WTC11 (cell line): Measurements from ENCODE around the gene RPS6KC1. TPM values are rescaled to one million over a fixed set of nuclear protein-coding genes. Genes with fewer than 3 reads are reported as not detected.

ENCODE experiments used
- ATAC-seq: fragments of 200-7000 bp; cut with Tn5 transposase; 2 replicates; pipeline ENCODE4 v1.10.0; 2021; ENCODE audit warnings: mild to moderate bottlenecking, moderate library complexity
- CTCF ChIA-PET: fragments of 300-600 bp; sonication (Branson Sonifier 250); formaldehyde crosslinking; loops from one replicate; lab custom pipeline; 2021; ENCODE audit warnings: antibody characterized with exemption; lab: Charles Lee
- POLR2A ChIA-PET: fragments of 350-600 bp; sonication (Branson Sonifier 250); formaldehyde crosslinking; loops from one replicate; lab custom pipeline; 2021; ENCODE audit warnings: antibody characterized with exemption; lab: Charles Lee
- DNase-seq: peaks from one replicate; pipeline ENCODE4 v3.0.0; 2021; ENCODE audit warnings: low spot score
- H3K27ac Mint-ChIP-seq: 2 replicates; pipeline ENCODE4 v1.8.0; 2021; ENCODE audit warnings: mixed read lengths
- H3K27me3 Mint-ChIP-seq: 2 replicates; pipeline ENCODE4 v1.8.0; 2021; ENCODE audit warnings: low read depth, mild to moderate bottlenecking, moderate library complexity, mixed read lengths
- H3K36me3 Mint-ChIP-seq: 2 replicates; pipeline ENCODE4 v1.8.0; 2021; ENCODE audit warnings: mixed read lengths
- H3K4me1 Mint-ChIP-seq: 2 replicates; pipeline ENCODE4 v1.8.0; 2022; ENCODE audit warnings: mixed read lengths
- H3K4me3 Mint-ChIP-seq: 2 replicates; pipeline ENCODE4 v1.8.0; 2021; ENCODE audit warnings: mild to moderate bottlenecking, moderate library complexity, mixed read lengths
- H3K9me3 Mint-ChIP-seq: 2 replicates; pipeline ENCODE4 v1.8.0; 2021; ENCODE audit warnings: mixed read lengths
- CBFB ChIP-seq: sonication (generic); formaldehyde crosslinking; IDR thresholded peaks from 2 replicates; pipeline ENCODE4 v1.8.1; 2022; ENCODE audit warnings: mild to moderate bottlenecking, low read depth, missing genetic modification reagents
- CDX4 ChIP-seq: fragments of 250-450 bp; sonication (Bioruptor Pico); IDR thresholded peaks from 2 replicates; pipeline ENCODE4 v1.9.0; 2021; ENCODE audit warnings: moderate library complexity, mild to moderate bottlenecking, inconsistent platforms, borderline replicate concordance
- E2F1 ChIP-seq: sonication (generic); formaldehyde crosslinking; IDR thresholded peaks from 2 replicates; pipeline ENCODE4 v1.8.0; 2022; ENCODE audit warnings: mild to moderate bottlenecking, missing genetic modification reagents
- ERG ChIP-seq: fragments of 250-450 bp; sonication (Bioruptor Pico); IDR thresholded peaks from 2 replicates; pipeline ENCODE4 v1.8.0; 2021; ENCODE audit warnings: mild to moderate bottlenecking
- GABPB1 ChIP-seq: sonication (generic); formaldehyde crosslinking; IDR thresholded peaks from 2 replicates; pipeline ENCODE4 v1.8.1; 2023; ENCODE audit warnings: mild to moderate bottlenecking, missing genetic modification reagents
- GRHL2 ChIP-seq: fragments of 250-450 bp; sonication (Bioruptor Pico); IDR thresholded peaks from 2 replicates; pipeline ENCODE4 v1.8.0; 2022; ENCODE audit warnings: mild to moderate bottlenecking, moderate library complexity; ENCODE audit not compliant: insufficient replicate concordance, severe bottlenecking
- GTF2I ChIP-seq: fragments of 250-450 bp; sonication (Bioruptor Pico); conservative IDR thresholded peaks from 2 replicates; pipeline ENCODE4 v1.4.0; 2021; ENCODE audit warnings: mild to moderate bottlenecking
- KAT7 ChIP-seq: sonication (generic); formaldehyde crosslinking; IDR thresholded peaks from 2 replicates; pipeline ENCODE4 v1.8.1; 2023; ENCODE audit warnings: missing genetic modification reagents, mild to moderate bottlenecking, borderline replicate concordance
- MLX ChIP-seq: sonication (generic); formaldehyde crosslinking; IDR thresholded peaks from 2 replicates; pipeline ENCODE4 v1.8.1; 2023; ENCODE audit warnings: mild to moderate bottlenecking, missing genetic modification reagents, moderate library complexity
- MXD4 ChIP-seq: fragments of 250-450 bp; sonication (Bioruptor Pico); IDR thresholded peaks from 2 replicates; pipeline ENCODE4 v1.8.0; 2021; ENCODE audit warnings: mild to moderate bottlenecking, moderate library complexity, borderline replicate concordance
- NFATC4 ChIP-seq: fragments of 250-450 bp; sonication (Bioruptor Pico); IDR thresholded peaks from 2 replicates; pipeline ENCODE4 v1.9.0; 2021; ENCODE audit warnings: mild to moderate bottlenecking
- NFE2L1 ChIP-seq: sonication (generic); formaldehyde crosslinking; IDR thresholded peaks from 2 replicates; pipeline ENCODE4 v1.8.1; 2023; ENCODE audit warnings: missing genetic modification reagents
- PREB ChIP-seq: sonication (generic); formaldehyde crosslinking; IDR thresholded peaks from 2 replicates; pipeline ENCODE4 v1.8.1; 2022; ENCODE audit warnings: mild to moderate bottlenecking, missing genetic modification reagents, moderate library complexity, borderline replicate concordance
- SMAD4 ChIP-seq: sonication (generic); formaldehyde crosslinking; IDR thresholded peaks from 2 replicates; pipeline ENCODE4 v1.8.0; 2022; ENCODE audit warnings: mild to moderate bottlenecking, missing genetic modification reagents
- TEAD1 ChIP-seq: sonication (generic); formaldehyde crosslinking; IDR thresholded peaks from 2 replicates; pipeline ENCODE4 v1.8.0; 2022; ENCODE audit warnings: mild to moderate bottlenecking, missing genetic modification reagents
- ZBTB21 ChIP-seq: sonication (generic); formaldehyde crosslinking; IDR thresholded peaks from 2 replicates; pipeline ENCODE4 v1.8.1; 2023; ENCODE audit warnings: mild to moderate bottlenecking, missing genetic modification reagents, borderline replicate concordance
- ZNF263 ChIP-seq: sonication (generic); formaldehyde crosslinking; IDR thresholded peaks from 2 replicates; pipeline ENCODE4 v1.8.1; 2022; ENCODE audit warnings: low read depth, mild to moderate bottlenecking, moderate library complexity, missing genetic modification reagents
- ZNF317 ChIP-seq: sonication (generic); formaldehyde crosslinking; IDR thresholded peaks from 2 replicates; pipeline ENCODE4 v1.8.1; 2023; ENCODE audit warnings: low read depth, mild to moderate bottlenecking, moderate library complexity, missing genetic modification reagents, borderline replicate concordance
- ZNF423 ChIP-seq: fragments of 250-450 bp; sonication (Bioruptor Pico); IDR thresholded peaks from 2 replicates; pipeline ENCODE4 v2.1.2; 2022; ENCODE audit warnings: mild to moderate bottlenecking, moderate library complexity
- total RNA-seq: library from RNA; stranded (reverse); gene quantifications from 3 replicates; pipeline ENCODE4 v1.2.3, GENCODE V29; 2021
- TF ChIP-seq, protein P1 (sequence below): sonication (generic); formaldehyde crosslinking; IDR thresholded peaks from 2 replicates; pipeline ENCODE4 v1.8.1; 2022; ENCODE audit warnings: missing genetic modification reagents, borderline replicate concordance
- TF ChIP-seq, protein P2 (sequence below): fragments of 250-450 bp; sonication (Bioruptor Pico); IDR thresholded peaks from 2 replicates; pipeline ENCODE4 v1.9.0; 2021; ENCODE audit warnings: mild to moderate bottlenecking, borderline replicate concordance
- TF ChIP-seq, protein P3 (sequence below): sonication (generic); formaldehyde crosslinking; conservative IDR thresholded peaks from 2 replicates; pipeline ENCODE4 v1.8.1; 2022; ENCODE audit warnings: mild to moderate bottlenecking, missing genetic modification reagents

The RPS6KC1 gene
- total RNA-seq, 1 experiment from 2014 or later, result 17.4 TPM

- H3K9me3 Mint-ChIP-seq, result peaks cover 5% of the 10 kb centered on the region; the same call in 1 of the 2 replicates
- ATAC-seq (no peak), DNase-seq (no peak)
- no peak for TF ChIP-seq CBFB
- no peak for TF ChIP-seq ZBTB21 (CRISPR knock-in tag)
- no peak for TF ChIP-seq GABPB1 (CRISPR knock-in tag)
- TF ChIP-seq, protein P1, sequence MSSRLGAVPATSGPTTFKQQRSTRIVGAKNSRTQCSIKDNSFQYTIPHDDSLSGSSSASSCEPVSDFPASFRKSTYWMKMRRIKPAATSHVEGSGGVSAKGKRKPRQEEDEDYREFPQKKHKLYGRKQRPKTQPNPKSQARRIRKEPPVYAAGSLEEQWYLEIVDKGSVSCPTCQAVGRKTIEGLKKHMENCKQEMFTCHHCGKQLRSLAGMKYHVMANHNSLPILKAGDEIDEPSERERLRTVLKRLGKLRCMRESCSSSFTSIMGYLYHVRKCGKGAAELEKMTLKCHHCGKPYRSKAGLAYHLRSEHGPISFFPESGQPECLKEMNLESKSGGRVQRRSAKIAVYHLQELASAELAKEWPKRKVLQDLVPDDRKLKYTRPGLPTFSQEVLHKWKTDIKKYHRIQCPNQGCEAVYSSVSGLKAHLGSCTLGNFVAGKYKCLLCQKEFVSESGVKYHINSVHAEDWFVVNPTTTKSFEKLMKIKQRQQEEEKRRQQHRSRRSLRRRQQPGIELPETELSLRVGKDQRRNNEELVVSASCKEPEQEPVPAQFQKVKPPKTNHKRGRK (CRISPR knock-in tag), result no peak
- TF ChIP-seq, protein P2, sequence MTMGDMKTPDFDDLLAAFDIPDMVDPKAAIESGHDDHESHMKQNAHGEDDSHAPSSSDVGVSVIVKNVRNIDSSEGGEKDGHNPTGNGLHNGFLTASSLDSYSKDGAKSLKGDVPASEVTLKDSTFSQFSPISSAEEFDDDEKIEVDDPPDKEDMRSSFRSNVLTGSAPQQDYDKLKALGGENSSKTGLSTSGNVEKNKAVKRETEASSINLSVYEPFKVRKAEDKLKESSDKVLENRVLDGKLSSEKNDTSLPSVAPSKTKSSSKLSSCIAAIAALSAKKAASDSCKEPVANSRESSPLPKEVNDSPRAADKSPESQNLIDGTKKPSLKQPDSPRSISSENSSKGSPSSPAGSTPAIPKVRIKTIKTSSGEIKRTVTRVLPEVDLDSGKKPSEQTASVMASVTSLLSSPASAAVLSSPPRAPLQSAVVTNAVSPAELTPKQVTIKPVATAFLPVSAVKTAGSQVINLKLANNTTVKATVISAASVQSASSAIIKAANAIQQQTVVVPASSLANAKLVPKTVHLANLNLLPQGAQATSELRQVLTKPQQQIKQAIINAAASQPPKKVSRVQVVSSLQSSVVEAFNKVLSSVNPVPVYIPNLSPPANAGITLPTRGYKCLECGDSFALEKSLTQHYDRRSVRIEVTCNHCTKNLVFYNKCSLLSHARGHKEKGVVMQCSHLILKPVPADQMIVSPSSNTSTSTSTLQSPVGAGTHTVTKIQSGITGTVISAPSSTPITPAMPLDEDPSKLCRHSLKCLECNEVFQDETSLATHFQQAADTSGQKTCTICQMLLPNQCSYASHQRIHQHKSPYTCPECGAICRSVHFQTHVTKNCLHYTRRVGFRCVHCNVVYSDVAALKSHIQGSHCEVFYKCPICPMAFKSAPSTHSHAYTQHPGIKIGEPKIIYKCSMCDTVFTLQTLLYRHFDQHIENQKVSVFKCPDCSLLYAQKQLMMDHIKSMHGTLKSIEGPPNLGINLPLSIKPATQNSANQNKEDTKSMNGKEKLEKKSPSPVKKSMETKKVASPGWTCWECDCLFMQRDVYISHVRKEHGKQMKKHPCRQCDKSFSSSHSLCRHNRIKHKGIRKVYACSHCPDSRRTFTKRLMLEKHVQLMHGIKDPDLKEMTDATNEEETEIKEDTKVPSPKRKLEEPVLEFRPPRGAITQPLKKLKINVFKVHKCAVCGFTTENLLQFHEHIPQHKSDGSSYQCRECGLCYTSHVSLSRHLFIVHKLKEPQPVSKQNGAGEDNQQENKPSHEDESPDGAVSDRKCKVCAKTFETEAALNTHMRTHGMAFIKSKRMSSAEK (CRISPR knock-in tag), result no peak
- no peak for TF ChIP-seq ZNF263 (CRISPR knock-in tag)
- TF ChIP-seq ZNF423 (CRISPR knock-in tag), result no peak
- no peak for TF ChIP-seq GTF2I (CRISPR knock-in tag)
- TF ChIP-seq NFE2L1 (CRISPR knock-in tag), result no peak
- no peak for TF ChIP-seq TEAD1 (CRISPR knock-in tag)
- no peak for TF ChIP-seq KAT7 (CRISPR knock-in tag)
- TF ChIP-seq GRHL2 (CRISPR knock-in tag), result no peak
- TF ChIP-seq SMAD4 (CRISPR knock-in tag), result no peak
- TF ChIP-seq MLX, result no peak
- H3K36me3 Mint-ChIP-seq, result no peaks in the 10 kb centered on the region
- no peak overlapping the region for H3K4me3 Mint-ChIP-seq
- peaks cover 35% of the 10 kb centered on the region for H3K4me1 Mint-ChIP-seq
- ChIA-PET POLR2A (no interaction called here), CTCF (no interaction called here)
- no peak overlapping the region for H3K27ac Mint-ChIP-seq
- H3K27me3 Mint-ChIP-seq, result no peaks in the 10 kb centered on the region; the same call in 1 of the 2 replicates
These were observed 228.4 kb downstream of the RPS6KC1 start for GRCh38 chr1:213279410-213279809.

DNA sequence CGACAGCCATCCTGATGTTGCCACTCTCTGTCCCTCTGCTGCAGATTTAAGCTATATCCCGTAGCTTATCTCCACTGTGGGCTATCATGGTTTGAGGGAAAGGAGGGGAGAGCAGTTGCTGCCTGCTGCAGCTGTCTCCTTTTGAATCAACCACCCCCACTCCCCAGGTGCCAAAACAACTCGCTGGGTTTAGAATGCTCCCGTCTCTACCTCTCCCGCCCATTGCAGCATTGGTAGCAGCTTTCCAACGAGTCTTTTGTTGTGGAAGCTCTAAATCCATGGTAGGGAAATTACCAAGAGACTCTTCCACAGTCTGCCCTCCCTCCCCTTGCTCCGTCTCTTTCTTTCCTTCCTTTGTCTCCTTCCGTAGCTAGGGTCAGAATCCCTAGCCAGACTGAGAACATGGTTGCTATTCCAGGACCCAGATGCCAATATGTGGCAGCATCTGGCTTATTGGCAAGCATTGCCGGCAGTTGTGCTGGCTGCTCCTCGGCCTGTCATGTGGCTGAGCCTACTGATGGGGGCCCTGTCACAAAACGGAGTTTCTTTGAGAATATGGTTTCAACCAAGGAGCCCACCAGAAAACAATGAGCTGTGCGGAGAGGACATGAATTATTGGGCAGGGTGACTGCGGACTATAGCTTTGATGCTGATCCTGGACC lies 230.7 kb downstream of the RPS6KC1 start:
- Mint-ChIP-seq H3K9me3 (peaks cover 5% of the 10 kb centered on the region; the same call in 1 of the 2 replicates), H3K27me3 (no peaks in the 10 kb centered on the region; the same call in 1 of the 2 replicates), H3K4me3 (no peak overlapping the region), H3K27ac (peak overlapping the region; percentile 80), H3K36me3 (no peaks in the 10 kb centered on the region), H3K4me1 (peaks cover 35% of the 10 kb centered on the region)
- ChIA-PET CTCF (interaction anchor here (1.0 kb wide), 1 partner anchor 41 kb away, joined by 3 read pairs; no protein-coding TSS in a partner anchor), POLR2A (no interaction called here)
- peak; percentile 23 for DNase-seq
- peak; percentile 86 for ATAC-seq
- TF ChIP-seq E2F1, result no peak
- TF ChIP-seq MLX, result no peak
- TF ChIP-seq ERG (CRISPR knock-in tag), result no peak
- no peak for TF ChIP-seq GRHL2 (CRISPR knock-in tag)
- TF ChIP-seq, protein P3, sequence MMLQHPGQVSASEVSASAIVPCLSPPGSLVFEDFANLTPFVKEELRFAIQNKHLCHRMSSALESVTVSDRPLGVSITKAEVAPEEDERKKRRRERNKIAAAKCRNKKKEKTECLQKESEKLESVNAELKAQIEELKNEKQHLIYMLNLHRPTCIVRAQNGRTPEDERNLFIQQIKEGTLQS (CRISPR knock-in tag), result no peak
- no peak for TF ChIP-seq CDX4 (CRISPR knock-in tag)
- no peak for TF ChIP-seq ZNF317 (CRISPR knock-in tag)
- TF ChIP-seq MXD4 (CRISPR knock-in tag), result no peak
- TF ChIP-seq PREB (CRISPR knock-in tag), result no peak
- TF ChIP-seq NFATC4, result no peak
